Measurements from ENCODE around the gene ZNF608.

DNA sequence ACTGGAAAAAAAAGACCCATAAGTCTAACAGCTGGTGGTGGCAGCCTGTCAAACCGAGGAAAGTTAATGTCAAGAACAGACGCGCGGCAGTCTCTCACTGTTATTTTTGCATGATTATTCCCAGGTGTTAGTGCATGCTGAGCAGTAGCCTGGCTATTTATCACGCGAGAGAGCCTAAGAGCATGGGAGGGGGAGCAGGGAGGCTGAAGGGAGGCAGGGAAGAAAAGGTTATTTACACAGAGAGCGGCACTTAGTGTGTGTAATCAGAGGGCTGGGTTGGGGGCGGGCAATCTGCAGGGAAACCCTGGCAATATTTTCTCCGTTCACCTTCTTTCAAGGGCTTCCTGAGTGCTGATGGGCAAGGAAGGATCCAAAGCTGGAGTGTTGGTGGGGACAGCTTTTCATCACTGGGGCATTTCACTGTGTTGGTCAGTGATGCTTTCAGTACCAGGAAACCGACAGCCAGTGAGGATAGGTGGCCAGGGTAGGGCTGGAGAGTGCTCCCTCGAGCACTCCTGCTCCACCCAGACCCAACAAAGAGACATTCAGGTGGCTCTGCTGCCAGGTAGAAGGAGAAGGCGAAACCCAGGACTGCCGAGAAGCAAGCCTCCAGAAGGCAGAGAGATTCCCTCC lies 39.6 kb downstream of the ZNF608 start:
- TF ChIP-seq, protein P1, sequence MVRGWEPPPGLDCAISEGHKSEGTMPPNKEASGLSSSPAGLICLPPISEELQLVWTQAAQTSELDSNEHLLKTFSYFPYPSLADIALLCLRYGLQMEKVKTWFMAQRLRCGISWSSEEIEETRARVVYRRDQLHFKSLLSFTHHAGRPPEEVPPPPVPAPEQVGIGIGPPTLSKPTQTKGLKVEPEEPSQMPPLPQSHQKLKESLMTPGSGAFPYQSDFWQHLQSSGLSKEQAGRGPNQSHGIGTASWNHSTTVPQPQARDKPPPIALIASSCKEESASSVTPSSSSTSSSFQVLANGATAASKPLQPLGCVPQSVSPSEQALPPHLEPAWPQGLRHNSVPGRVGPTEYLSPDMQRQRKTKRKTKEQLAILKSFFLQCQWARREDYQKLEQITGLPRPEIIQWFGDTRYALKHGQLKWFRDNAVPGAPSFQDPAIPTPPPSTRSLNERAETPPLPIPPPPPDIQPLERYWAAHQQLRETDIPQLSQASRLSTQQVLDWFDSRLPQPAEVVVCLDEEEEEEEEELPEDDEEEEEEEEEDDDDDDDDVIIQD (CRISPR knock-in tag; IDR thresholded peaks at IDR 0.05), result no peak
- no peak for TF ChIP-seq RFX5 (IDR thresholded peaks at IDR 0.05; ENCODE audit: low read depth, low read length)
- TF ChIP-seq, protein P2, sequence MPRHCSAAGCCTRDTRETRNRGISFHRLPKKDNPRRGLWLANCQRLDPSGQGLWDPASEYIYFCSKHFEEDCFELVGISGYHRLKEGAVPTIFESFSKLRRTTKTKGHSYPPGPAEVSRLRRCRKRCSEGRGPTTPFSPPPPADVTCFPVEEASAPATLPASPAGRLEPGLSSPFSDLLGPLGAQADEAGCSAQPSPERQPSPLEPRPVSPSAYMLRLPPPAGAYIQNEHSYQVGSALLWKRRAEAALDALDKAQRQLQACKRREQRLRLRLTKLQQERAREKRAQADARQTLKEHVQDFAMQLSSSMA (CRISPR knock-in tag; IDR thresholded peaks at IDR 0.05), result no peak
- TF ChIP-seq, protein P3, sequence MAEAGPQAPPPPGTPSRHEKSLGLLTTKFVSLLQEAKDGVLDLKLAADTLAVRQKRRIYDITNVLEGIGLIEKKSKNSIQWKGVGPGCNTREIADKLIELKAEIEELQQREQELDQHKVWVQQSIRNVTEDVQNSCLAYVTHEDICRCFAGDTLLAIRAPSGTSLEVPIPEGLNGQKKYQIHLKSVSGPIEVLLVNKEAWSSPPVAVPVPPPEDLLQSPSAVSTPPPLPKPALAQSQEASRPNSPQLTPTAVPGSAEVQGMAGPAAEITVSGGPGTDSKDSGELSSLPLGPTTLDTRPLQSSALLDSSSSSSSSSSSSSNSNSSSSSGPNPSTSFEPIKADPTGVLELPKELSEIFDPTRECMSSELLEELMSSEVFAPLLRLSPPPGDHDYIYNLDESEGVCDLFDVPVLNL (CRISPR knock-in tag; IDR thresholded peaks at IDR 0.05; ENCODE audit: low read depth), result no peak
- TF ChIP-seq, protein P4, sequence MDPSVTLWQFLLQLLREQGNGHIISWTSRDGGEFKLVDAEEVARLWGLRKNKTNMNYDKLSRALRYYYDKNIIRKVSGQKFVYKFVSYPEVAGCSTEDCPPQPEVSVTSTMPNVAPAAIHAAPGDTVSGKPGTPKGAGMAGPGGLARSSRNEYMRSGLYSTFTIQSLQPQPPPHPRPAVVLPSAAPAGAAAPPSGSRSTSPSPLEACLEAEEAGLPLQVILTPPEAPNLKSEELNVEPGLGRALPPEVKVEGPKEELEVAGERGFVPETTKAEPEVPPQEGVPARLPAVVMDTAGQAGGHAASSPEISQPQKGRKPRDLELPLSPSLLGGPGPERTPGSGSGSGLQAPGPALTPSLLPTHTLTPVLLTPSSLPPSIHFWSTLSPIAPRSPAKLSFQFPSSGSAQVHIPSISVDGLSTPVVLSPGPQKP (CRISPR knock-in tag; IDR thresholded peaks at IDR 0.05), result no peak
- no peak for TF ChIP-seq ZNF282 (CRISPR knock-in tag; IDR thresholded peaks at IDR 0.05)
- TF ChIP-seq POLR2AphosphoS2 (IDR thresholded peaks at IDR 0.05; ENCODE audit: low read length), result no peak
- TF ChIP-seq ZNF24 (IDR thresholded peaks at IDR 0.05), result no peak
- TF ChIP-seq, protein P5, sequence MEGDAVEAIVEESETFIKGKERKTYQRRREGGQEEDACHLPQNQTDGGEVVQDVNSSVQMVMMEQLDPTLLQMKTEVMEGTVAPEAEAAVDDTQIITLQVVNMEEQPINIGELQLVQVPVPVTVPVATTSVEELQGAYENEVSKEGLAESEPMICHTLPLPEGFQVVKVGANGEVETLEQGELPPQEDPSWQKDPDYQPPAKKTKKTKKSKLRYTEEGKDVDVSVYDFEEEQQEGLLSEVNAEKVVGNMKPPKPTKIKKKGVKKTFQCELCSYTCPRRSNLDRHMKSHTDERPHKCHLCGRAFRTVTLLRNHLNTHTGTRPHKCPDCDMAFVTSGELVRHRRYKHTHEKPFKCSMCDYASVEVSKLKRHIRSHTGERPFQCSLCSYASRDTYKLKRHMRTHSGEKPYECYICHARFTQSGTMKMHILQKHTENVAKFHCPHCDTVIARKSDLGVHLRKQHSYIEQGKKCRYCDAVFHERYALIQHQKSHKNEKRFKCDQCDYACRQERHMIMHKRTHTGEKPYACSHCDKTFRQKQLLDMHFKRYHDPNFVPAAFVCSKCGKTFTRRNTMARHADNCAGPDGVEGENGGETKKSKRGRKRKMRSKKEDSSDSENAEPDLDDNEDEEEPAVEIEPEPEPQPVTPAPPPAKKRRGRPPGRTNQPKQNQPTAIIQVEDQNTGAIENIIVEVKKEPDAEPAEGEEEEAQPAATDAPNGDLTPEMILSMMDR (IDR thresholded peaks at IDR 0.05 in 2 of 3, conservative IDR thresholded peaks at IDR 0.05 in 1 of 3; ENCODE audit: insufficient read depth in 2 of 3, low read depth in 1 of 3, low read length in 3 of 3), result no peak
- TF ChIP-seq ATF7 (IDR thresholded peaks at IDR 0.05), result no peak
- TF ChIP-seq MTA3 (IDR thresholded peaks at IDR 0.05; ENCODE audit: borderline replicate concordance), result no peak
